ENCODE measurements around the gene HMCES.
"Not testable (repeated sequence)": the region's sequence is repeated elsewhere in the genome, so short reads cannot be mapped to it uniquely, and the experiment has no call there.

HMCES gene

DNA sequence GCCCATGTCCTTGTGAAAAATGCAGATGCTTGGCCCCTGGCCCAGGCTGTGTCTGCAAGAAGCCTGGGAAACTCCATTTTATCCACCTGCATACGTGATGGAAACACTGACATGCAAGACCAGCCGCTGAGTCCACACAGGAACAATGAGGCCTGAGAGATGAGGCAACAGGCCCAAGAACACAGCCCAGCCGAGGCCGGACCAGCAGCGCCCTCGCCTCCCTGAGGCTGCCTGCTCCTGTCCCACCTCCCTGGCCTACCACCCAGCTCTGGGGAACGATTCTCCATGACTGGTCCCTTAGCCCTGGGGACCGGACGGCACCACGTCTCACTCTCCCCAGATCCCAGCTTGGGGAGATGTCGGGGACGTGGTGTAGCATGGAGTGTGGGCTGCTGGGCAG lies 47.5 kb downstream of the HMCES start:
- CTCF ChIA-PET, result no interaction called here
- H3K27ac Mint-ChIP-seq, result no peak overlapping the region
- no peaks in the 10 kb centered on the region for H3K4me1 Mint-ChIP-seq
- no peaks in the 10 kb centered on the region for H3K36me3 Mint-ChIP-seq
- no peaks in the 10 kb centered on the region for H3K9me3 Mint-ChIP-seq
- H3K27me3 Mint-ChIP-seq, result peaks cover 16% of the 10 kb centered on the region
- DNase-seq, result no peak
- H3K4me3 Mint-ChIP-seq, result no peak overlapping the region

DNA sequence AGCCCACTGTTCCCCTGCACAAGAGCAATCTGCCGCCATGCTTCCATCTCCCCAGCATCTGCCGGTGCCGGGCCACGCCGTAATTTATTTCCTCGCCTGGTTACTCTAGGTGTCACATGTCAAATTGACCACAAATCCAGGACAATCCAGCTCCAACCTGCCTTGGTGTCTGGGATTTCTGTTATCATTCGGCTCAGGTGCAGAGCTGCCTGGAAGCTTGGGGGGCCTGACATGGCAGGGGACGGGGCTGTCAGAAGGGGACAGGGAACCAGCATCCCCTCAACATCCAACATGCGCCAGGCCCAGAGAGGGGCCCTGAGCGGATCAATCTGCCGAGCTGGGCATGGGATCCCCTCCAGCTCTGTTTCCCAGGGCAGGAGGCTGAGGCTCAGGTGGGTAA lies 47.9 kb downstream of the HMCES start:
- CTCF ChIA-PET, result interaction anchor here (1.1 kb wide), 1 partner anchor 11 kb away, joined by 6 read pairs; a partner anchor contains a TSS
- Mint-ChIP-seq H3K4me1 (no peaks in the 10 kb centered on the region), H3K9me3 (no peaks in the 10 kb centered on the region), H3K4me3 (no peak overlapping the region), H3K36me3 (no peaks in the 10 kb centered on the region), H3K27ac (no peak overlapping the region), H3K27me3 (peaks cover 21% of the 10 kb centered on the region)
- no peak for DNase-seq

DNA sequence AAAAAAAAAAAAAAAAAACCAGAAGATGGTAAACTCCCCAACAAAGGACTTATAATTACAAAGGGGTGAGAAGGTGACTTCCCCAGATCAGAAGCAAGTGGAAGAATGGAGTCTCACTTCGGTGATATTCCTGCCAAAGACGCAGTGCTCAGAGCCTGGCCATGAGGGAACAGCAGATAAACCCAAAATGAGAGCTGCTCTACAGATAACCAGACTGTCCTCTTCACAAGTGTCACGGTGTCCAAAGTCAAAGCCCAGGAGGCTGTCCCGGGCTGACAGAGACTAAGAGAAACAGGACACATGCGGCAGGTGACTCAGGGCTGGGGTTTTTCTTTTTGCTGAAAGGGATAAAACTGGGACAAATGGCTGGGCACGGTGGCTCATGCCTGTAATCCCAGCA lies 48.8 kb downstream of the HMCES start:
- no peak overlapping the region for H3K27ac Mint-ChIP-seq
- H3K27me3 Mint-ChIP-seq, result peaks cover 27% of the 10 kb centered on the region
- no peak overlapping the region for H3K4me3 Mint-ChIP-seq
- DNase-seq, result no peak
- H3K9me3 Mint-ChIP-seq, result no peaks in the 10 kb centered on the region
- no peaks in the 10 kb centered on the region for H3K4me1 Mint-ChIP-seq
- CTCF ChIA-PET, result interaction anchor here (1.1 kb wide), 1 partner anchor 12 kb away, joined by 6 read pairs; a partner anchor contains a TSS
- no peaks in the 10 kb centered on the region for H3K36me3 Mint-ChIP-seq

DNA sequence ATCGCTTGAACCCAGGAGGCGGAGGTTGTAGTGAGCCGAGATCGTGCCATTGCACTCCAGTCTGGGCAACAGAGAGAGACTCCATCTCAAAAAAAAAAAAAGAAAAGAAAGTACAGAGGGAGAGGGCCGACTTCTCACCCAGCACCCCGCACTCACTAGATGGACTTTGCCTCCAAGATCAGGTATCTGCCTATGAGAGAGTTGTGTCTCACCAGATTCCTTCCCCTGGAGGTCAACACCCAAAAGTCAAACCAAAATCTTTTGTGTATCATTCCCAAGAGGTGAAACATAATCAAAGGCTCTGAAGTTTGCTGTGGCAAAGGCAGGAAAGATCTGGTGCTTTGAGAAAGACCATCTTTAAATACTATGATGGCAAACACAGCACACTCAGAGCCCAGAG lies 51.2 kb downstream of the HMCES start:
- CTCF ChIA-PET, result interaction anchor here (1.0 kb wide), 1 partner anchor 26 kb away, joined by 3 read pairs; no protein-coding TSS in a partner anchor
- Mint-ChIP-seq H3K9me3 (no peaks in the 10 kb centered on the region), H3K36me3 (no peaks in the 10 kb centered on the region), H3K27ac (no peak overlapping the region), H3K27me3 (peaks cover 42% of the 10 kb centered on the region), H3K4me3 (no peak overlapping the region), H3K4me1 (no peaks in the 10 kb centered on the region)
- DNase-seq, result no peak

DNA sequence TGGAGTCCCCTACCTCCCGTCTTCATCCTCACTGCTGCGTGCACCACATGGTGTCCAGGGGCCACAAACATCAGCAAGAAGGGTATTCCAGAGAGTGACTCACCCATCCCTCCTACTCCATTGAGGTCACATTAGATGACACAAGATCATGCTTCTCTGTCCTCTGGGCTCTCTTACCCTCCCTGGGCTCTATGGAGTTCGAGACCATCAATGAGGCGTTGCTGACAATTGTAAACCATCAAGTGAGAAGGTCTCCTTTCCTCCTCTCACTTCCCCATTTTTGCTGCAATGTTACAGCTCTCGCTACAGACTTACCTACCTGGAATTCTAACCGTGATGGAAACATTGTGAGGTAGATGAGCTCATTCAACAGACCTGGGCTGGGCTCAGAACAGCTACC lies 51.7 kb downstream of the HMCES start:
- Mint-ChIP-seq H3K4me3 (no peak overlapping the region), H3K27me3 (peaks cover 46% of the 10 kb centered on the region), H3K36me3 (no peaks in the 10 kb centered on the region), H3K9me3 (no peaks in the 10 kb centered on the region), H3K27ac (no peak overlapping the region), H3K4me1 (no peaks in the 10 kb centered on the region)
- no peak for DNase-seq
- CTCF ChIA-PET, result no interaction called here

DNA sequence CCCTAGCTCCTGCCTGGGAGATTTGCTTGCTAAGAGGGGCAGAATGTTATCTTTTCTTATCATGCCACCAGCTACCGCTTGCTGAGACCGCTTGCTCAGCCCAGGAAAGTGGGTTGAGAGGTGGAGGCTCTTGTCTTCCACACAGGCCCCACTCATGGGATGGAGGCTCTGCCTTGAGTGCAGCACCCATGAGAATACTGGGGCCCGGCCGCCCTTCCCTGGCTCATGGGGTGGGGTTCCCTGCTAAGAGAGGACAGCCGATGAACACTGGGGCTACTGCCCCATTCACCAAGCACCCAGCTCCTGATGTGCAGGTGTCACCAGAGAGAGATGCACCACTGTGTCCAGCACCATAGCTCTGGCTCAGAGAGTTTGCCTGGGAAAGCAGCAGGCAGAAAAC lies 55.2 kb downstream of the HMCES start:
- Mint-ChIP-seq H3K4me1 (no peaks in the 10 kb centered on the region), H3K36me3 (no peaks in the 10 kb centered on the region), H3K9me3 (no peaks in the 10 kb centered on the region), H3K27me3 (peaks cover 53% of the 10 kb centered on the region), H3K4me3 (no peak overlapping the region), H3K27ac (no peak overlapping the region)
- CTCF ChIA-PET, result no interaction called here
- no peak for DNase-seq

DNA sequence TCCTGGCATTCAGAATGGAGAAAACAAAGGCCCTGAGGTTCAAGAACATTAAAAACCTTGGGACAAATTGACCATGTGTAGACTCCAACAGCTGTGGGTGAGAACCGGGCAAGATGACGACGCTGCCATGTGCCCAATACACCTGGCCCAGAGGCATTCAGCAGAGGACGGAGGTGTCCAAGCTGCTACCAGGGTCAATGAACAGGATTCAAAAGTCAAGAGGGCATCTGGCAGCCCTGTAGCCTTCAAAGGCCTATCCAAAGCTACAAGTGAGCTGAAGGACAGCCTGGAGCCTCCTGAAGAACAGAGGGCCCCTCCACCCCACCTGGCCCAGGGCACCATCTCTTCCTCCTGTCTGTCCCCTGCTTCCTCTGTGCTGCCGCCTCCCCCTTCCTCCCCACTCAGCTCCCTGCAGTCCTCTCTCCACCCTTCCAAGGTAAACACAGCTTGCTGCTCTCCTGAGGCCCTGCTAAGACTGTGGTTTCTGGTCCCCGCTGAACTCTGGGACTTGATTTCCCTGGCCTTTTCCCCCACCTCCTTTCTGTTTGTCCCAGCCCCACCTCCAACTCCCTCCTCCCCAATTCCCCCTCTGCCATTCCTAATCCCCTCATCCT lies 57.5 kb downstream of the HMCES start:
- no peaks in the 10 kb centered on the region for H3K9me3 Mint-ChIP-seq
- no peak overlapping the region for H3K4me3 Mint-ChIP-seq
- no peaks in the 10 kb centered on the region for H3K36me3 Mint-ChIP-seq
- no peak overlapping the region for H3K27ac Mint-ChIP-seq
- CTCF ChIA-PET, result interaction anchor here (1.7 kb wide), 1 partner anchor 20 kb away, joined by 3 read pairs; no protein-coding TSS in a partner anchor
- peaks cover 42% of the 10 kb centered on the region for H3K27me3 Mint-ChIP-seq
- no peaks in the 10 kb centered on the region for H3K4me1 Mint-ChIP-seq
- DNase-seq, result no peak

DNA sequence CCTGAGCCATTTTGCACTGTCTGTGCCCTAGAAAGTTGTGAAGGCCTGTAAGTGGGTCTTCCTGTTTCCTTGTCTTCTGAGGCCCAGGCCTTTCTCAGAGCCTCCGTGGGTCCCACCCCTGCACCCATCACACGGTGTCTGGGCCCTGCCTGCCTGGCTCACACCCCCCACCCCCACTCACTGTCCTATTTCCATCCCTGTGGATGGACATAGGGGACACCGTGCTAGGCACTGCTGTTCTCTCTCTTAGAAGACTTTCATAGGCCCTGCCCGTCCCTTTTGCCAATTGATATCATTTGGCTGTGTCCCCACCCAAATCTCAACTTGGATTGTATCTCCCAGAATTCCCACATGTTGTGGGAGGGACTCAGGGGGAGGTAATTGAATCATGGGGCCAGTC lies 59.0 kb downstream of the HMCES start:
- H3K4me1 Mint-ChIP-seq, H3K27ac Mint-ChIP-seq, H3K4me3 Mint-ChIP-seq, DNase-seq, CTCF ChIA-PET, H3K9me3 Mint-ChIP-seq, H3K36me3 Mint-ChIP-seq: not testable (repeated sequence)
- peaks cover 40% of the 10 kb centered on the region for H3K27me3 Mint-ChIP-seq

DNA sequence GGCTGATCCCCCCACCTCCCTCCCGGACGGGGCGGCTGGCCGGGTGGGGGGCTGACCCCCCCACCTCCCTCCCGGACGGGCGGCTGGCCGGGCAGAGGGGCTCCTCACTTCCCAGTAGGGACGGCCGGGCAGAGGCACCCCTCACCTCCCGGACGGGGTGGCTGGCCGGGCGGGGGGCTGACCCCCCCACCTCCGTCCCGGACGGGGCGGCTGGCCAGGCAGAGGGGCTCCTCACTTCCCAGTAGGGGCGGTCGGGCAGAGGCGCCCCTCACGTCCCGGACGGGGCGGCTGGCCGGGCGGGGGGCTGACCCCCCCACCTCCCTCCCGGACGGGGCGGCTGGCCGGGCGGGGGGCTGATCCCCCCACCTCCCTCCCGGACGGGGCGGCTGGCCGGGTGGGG lies 60.5 kb downstream of the HMCES start:
- H3K27ac Mint-ChIP-seq, DNase-seq, H3K4me1 Mint-ChIP-seq, H3K4me3 Mint-ChIP-seq, H3K9me3 Mint-ChIP-seq, CTCF ChIA-PET, H3K36me3 Mint-ChIP-seq: not testable (repeated sequence)
- peaks cover 43% of the 10 kb centered on the region for H3K27me3 Mint-ChIP-seq

DNA sequence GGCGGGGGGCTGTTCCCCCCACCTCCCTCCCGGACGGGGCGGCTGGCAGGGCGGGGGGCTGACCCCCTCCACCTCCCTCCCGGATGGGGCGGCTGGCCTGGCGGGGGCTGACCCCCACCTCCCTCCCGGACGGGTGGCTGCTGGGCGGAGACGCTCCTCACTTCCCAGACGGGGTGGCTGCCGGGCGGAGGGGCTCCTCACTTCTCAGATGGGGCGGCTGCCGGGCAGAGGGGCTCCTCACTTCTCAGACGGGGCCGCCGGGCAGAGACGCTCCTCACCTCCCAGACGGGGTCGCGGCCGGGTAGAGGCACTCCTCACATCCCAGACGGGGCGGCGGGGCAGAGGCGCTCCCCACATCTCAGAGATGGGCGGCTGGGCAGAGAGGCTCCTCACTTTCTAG lies 61.2 kb downstream of the HMCES start:
- DNase-seq, H3K4me3 Mint-ChIP-seq, H3K27ac Mint-ChIP-seq, H3K4me1 Mint-ChIP-seq, H3K9me3 Mint-ChIP-seq, H3K36me3 Mint-ChIP-seq, CTCF ChIA-PET: not testable (repeated sequence)
- peaks cover 47% of the 10 kb centered on the region for H3K27me3 Mint-ChIP-seq

DNA sequence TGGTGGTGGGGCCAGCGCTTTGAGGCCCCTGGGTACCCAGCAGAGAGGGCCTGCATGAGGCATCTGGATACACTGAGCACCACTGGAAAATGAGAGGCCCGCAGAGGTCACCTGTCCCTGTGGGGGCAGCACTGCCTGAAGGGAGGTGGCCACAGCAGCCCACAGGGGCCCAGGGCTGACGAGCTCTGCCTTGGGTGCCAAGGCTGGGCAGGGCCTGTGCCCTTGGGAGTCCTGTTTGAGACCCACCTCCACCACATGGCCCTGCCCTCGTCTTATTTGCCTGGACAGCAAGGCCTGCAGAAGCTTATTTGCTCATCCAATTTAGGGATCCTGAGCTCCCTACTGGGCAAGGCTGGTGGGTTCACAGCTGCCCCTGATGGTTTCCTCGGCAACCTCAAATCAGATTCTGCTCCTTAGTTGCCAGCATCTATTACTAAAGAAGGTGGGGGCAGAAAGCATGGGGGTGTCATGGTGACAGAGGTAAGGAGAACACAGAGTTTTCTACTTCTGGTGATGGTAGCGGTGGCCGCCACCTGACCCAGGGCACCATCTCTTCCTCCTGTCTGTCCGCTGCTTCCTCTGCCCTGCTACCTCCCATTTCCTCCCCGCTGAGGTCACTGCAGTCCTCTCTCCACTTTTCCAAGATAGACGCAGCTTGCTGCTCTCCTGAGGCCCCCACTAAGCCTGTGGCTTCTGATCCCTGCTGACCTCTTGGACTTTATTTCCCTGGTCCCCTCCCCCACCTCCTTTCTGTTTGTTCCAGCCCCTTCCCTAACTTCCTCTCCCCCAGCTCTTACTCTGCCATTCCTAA lies 62.9 kb downstream of the HMCES start:
- H3K27me3 Mint-ChIP-seq, result peaks cover 60% of the 10 kb centered on the region
- no peak overlapping the region for H3K4me3 Mint-ChIP-seq
- CTCF ChIA-PET, result no interaction called here
- H3K27ac Mint-ChIP-seq, result no peak overlapping the region
- no peaks in the 10 kb centered on the region for H3K9me3 Mint-ChIP-seq
- DNase-seq, result no peak
- H3K4me1 Mint-ChIP-seq, result peaks cover 7% of the 10 kb centered on the region
- H3K36me3 Mint-ChIP-seq, result no peaks in the 10 kb centered on the region

DNA sequence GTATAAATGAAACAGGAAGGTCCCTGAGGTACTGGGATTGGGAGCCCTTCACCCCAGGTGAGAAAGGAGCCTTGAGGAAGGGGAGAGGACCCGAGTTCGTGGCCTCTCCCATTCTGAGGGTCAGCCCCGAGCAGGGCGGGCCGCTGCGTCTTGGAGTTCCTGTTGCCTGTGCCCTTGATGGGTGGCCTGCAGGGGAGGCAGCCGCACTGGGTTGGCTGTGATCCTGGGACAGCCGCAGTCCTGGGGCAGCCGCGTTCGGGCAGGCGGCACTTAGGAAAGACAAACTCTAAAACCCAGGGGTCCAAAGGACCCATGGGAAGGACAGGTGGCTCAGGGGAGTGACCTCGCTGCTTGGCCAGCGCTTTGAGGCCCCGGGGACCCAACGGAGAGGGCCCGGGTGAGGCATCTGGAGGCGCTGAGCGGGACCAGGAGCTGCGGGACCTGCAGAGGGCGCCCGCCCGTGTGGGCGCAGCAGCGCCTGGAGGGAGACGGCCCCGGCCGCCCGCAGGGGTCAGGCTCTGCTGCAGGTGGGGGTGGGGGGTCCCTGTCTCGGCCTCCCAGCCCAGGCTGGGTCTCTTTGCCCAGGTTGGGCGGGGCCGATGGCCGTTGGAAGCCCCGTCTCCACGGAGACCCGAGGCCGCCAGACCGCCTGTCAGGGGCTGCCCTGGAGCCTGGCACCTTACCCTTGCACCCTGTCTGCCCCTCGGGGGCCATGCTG lies 65.1 kb downstream of the HMCES start:
- no peaks in the 10 kb centered on the region for H3K9me3 Mint-ChIP-seq
- DNase-seq, result peak; percentile 56
- peaks cover 13% of the 10 kb centered on the region for H3K4me1 Mint-ChIP-seq
- H3K4me3 Mint-ChIP-seq, result no peak overlapping the region
- H3K27me3 Mint-ChIP-seq, result peaks cover 66% of the 10 kb centered on the region
- H3K36me3 Mint-ChIP-seq, result no peaks in the 10 kb centered on the region
- CTCF ChIA-PET, result interaction anchor here (0.6 kb wide), 1 partner anchor 373 kb away, joined by 3 read pairs; no protein-coding TSS in a partner anchor
- H3K27ac Mint-ChIP-seq, result no peak overlapping the region

DNA sequence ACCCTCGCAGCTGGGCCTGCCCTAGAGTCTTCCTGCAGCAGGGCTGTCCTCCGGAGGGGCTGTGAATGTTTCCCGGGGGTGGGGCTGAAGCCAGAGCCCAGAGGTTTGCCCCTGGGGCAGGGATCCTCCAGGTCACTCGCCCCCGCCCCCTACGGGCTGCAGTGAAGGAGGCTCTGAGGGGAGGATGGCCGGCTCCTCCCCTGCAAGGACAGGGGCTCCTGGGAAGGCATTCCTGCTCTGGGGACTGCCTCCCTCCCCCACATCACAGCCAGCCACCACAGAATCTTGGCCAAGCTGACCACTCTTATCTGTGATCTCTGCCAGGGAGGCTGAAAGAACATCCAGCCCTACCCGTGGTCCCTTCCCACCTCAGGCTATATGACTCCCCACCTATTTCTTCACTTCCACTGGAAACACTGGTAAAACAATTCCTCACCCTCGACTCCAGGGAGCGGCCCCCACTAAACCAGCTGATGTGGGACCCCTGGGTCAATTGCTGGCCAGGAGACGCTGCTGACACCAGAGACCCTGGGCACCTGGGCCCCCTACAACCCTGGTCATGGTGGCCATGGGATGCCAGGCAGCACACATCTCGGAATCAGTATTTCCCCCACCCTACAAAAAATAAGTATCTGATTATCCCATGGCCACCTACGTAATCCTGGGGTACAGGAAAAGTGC lies 66.0 kb downstream of the HMCES start:
- Mint-ChIP-seq H3K36me3 (no peaks in the 10 kb centered on the region), H3K27me3 (peaks cover 71% of the 10 kb centered on the region), H3K4me3 (no peak overlapping the region), H3K27ac (no peak overlapping the region), H3K4me1 (peaks cover 13% of the 10 kb centered on the region), H3K9me3 (no peaks in the 10 kb centered on the region)
- no peak for DNase-seq
- CTCF ChIA-PET, result interaction anchor here (0.6 kb wide), 1 partner anchor 374 kb away, joined by 3 read pairs; no protein-coding TSS in a partner anchor

DNA sequence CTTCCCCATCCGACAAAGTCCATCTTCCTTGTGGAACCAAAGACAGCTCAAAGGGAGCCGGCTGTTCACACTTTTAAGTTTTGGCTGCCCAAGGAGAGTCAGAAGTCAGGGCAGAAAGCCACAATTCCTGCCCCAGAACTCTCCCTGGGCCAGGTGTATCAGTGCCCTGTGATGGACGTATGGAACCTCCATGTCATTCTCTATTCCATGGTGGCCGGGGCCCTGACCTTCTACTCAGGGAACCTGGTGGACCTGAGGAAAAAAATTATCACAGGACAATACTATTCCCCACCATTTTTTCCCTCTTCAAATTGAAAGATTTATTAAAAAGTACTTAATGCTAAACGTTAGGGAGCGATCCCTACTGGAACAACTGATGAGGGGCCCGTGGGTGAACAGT lies 66.6 kb downstream of the HMCES start:
- CTCF ChIA-PET, result no interaction called here
- Mint-ChIP-seq H3K4me1 (peaks cover 13% of the 10 kb centered on the region), H3K4me3 (no peak overlapping the region), H3K27me3 (peaks cover 75% of the 10 kb centered on the region), H3K9me3 (no peaks in the 10 kb centered on the region), H3K36me3 (no peaks in the 10 kb centered on the region), H3K27ac (no peak overlapping the region)
- DNase-seq, result no peak
